ENCODE results near the gene MTMR2.

DNA sequence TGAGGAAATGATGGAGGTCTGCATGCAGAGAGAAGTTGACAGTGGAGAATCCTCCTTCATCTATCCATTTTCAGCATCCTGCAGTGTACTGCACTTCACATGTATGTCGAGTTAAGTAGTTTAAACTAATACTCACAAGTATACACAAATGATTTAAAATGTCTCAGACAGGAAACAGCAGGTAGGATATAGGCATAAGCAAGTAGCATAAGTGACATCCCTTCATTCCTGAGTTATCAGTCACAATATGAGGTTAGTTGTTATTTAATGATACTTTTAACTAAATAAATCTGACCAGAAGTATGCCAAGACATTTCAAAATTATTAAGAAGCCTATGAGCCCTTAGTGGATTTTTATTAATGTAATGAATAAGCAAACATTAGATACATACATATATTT, 37.4 kb downstream of the MTMR2 start:
- TF ChIP-seq POLR2A (IDR thresholded peaks at IDR 0.05) (no peak), CTCF (IDR thresholded peaks at IDR 0.05) (no peak)
